H9 (cell line): ENCODE measurements around the gene HOATZ. TPM values are rescaled to one million over a fixed set of nuclear protein-coding genes. Genes with fewer than 3 reads are reported as not detected.

Experiments
- DNase-seq: peaks from one replicate; pipeline ENCODE4 v3.0.0-alpha.2; 2017
- H2AFZ ChIP-seq: one replicate; pipeline ENCODE4 v1.6.1; 2013; ENCODE audit warnings: mild to moderate bottlenecking, low read length, control low read depth, moderate library complexity
- H2AK5ac ChIP-seq: 2 replicates; pipeline ENCODE4 v1.6.1; 2013; ENCODE audit warnings: low read length, control low read depth, mixed read lengths; ENCODE audit not compliant: insufficient read length
- H2BK120ac ChIP-seq: one replicate; pipeline ENCODE4 v1.6.1; 2013; ENCODE audit warnings: low read depth, mild to moderate bottlenecking, low read length, control low read depth, inconsistent platforms; ENCODE audit not compliant: poor library complexity, severe bottlenecking
- H2BK12ac ChIP-seq: 2 replicates; pipeline ENCODE4 v1.6.1; 2013; ENCODE audit warnings: low read length, control low read depth, mixed read lengths, low read depth; ENCODE audit not compliant: insufficient read length
- H2BK15ac ChIP-seq: 2 replicates; pipeline ENCODE4 v1.6.1; 2013; ENCODE audit warnings: low read depth, low read length, control low read depth
- H2BK20ac ChIP-seq: one replicate; pipeline ENCODE4 v1.6.1; 2013; ENCODE audit warnings: low read depth, mild to moderate bottlenecking, low read length, control low read depth, inconsistent platforms; ENCODE audit not compliant: poor library complexity, severe bottlenecking
- H2BK5ac ChIP-seq: 2 replicates; pipeline ENCODE4 v1.6.1; 2013; ENCODE audit warnings: low read length, control low read depth, mixed read lengths; ENCODE audit not compliant: insufficient read length
- H3K14ac ChIP-seq: 2 replicates; pipeline ENCODE4 v1.6.1; 2013; ENCODE audit warnings: low read length, control low read depth; ENCODE audit not compliant: insufficient read depth
- H3K18ac ChIP-seq: 2 replicates; pipeline ENCODE4 v1.6.1; 2013; ENCODE audit warnings: low read depth, mild to moderate bottlenecking, mixed read lengths, low read length, control low read depth; ENCODE audit not compliant: insufficient read length
- H3K23ac ChIP-seq: 2 replicates; pipeline ENCODE4 v1.6.1; 2013; ENCODE audit warnings: low read length, control low read depth, mixed read lengths, low read depth; ENCODE audit not compliant: insufficient read length
- H3K23me2 ChIP-seq: 2 replicates; pipeline ENCODE4 v1.6.1; 2013; ENCODE audit warnings: low read depth, mild to moderate bottlenecking, mixed read lengths, low read length, control low read depth; ENCODE audit not compliant: insufficient read length, poor library complexity, severe bottlenecking
- H3K27ac ChIP-seq: 2 replicates; pipeline ENCODE4 v1.5.1; 2013; ENCODE audit warnings: low read length, control low read depth, mixed read lengths, low read depth; ENCODE audit not compliant: insufficient read length
- H3K27me3 ChIP-seq: 2 replicates; pipeline ENCODE4 v1.6.1; 2013; ENCODE audit warnings: low read length, control low read depth, inconsistent platforms; ENCODE audit not compliant: insufficient read depth
- H3K4ac ChIP-seq: 2 replicates; pipeline ENCODE4 v1.6.1; 2013; ENCODE audit warnings: low read depth, mild to moderate bottlenecking, control low read depth, inconsistent platforms, low read length, moderate library complexity
- H3K4me1 ChIP-seq: 2 replicates; pipeline ENCODE4 v1.6.1; 2013; ENCODE audit warnings: low read length, control low read depth, inconsistent platforms; ENCODE audit not compliant: insufficient read depth
- H3K4me2 ChIP-seq: 2 replicates; pipeline ENCODE4 v1.6.1; 2013; ENCODE audit warnings: low read length, control low read depth, mixed read lengths; ENCODE audit not compliant: insufficient read length, insufficient read depth
- H3K56ac ChIP-seq: 2 replicates; pipeline ENCODE4 v1.6.1; 2013; ENCODE audit warnings: low read depth, mild to moderate bottlenecking, mixed read lengths, low read length, control low read depth; ENCODE audit not compliant: insufficient read length
- H3K79me1 ChIP-seq: 2 replicates; pipeline ENCODE4 v1.6.1; 2013; ENCODE audit warnings: low read depth, mild to moderate bottlenecking, moderate library complexity, low read length, control low read depth, inconsistent platforms; ENCODE audit not compliant: insufficient read depth, poor library complexity, severe bottlenecking
- H3K79me2 ChIP-seq: 2 replicates; pipeline ENCODE4 v1.6.1; 2013; ENCODE audit warnings: low read length, control low read depth, inconsistent platforms; ENCODE audit not compliant: insufficient read depth
- H3K9ac ChIP-seq: 2 replicates; pipeline ENCODE4 v1.6.1; 2013; ENCODE audit warnings: low read length, control low read depth, mixed read lengths; ENCODE audit not compliant: insufficient read length; ENCODE audit errors: extremely low read depth
- H3K9me3 ChIP-seq: one replicate; pipeline ENCODE4 v1.6.1; 2013; ENCODE audit warnings: low read depth, low read length, inconsistent platforms; ENCODE audit not compliant: control insufficient read depth
- H3T11ph ChIP-seq: one replicate; pipeline ENCODE4 v1.6.1; 2013; ENCODE audit warnings: mild to moderate bottlenecking, low read length, control low read depth, inconsistent platforms
- H4K20me1 ChIP-seq: one replicate; pipeline ENCODE4 v1.6.1; 2013; ENCODE audit not compliant: control insufficient read depth, insufficient read length, insufficient read depth
- H4K5ac ChIP-seq: 2 replicates; pipeline ENCODE4 v1.6.1; 2013; ENCODE audit warnings: low read depth, mild to moderate bottlenecking, mixed read lengths, low read length, control low read depth; ENCODE audit not compliant: insufficient read length
- H4K8ac ChIP-seq: replicated peaks from 2 replicates; pipeline ENCODE4 v1.6.1; 2013; ENCODE audit warnings: low read length, control low read depth, mixed read lengths, low read depth; ENCODE audit not compliant: insufficient read length
- H4K91ac ChIP-seq: 2 replicates; pipeline ENCODE4 v1.6.1; 2013; ENCODE audit warnings: low read depth, mild to moderate bottlenecking, moderate library complexity, mixed read lengths, low read length, control low read depth; ENCODE audit not compliant: insufficient read length
- H3K27ac Mint-ChIP-seq, 3 experiments: 2 replicates in 2 of 3; 3 replicates in 1 of 3; pipeline ENCODE4 v1.8.0; 2020 to 2021; ENCODE audit warnings: mixed read lengths in 3 of 3, mild to moderate bottlenecking in 1 of 3, moderate library complexity in 1 of 3
- H3K27me3 Mint-ChIP-seq: 2 replicates; pipeline ENCODE4 v1.8.0; 2021; ENCODE audit warnings: low read depth, mild to moderate bottlenecking, moderate library complexity, mixed read lengths
- H3K36me3 Mint-ChIP-seq, 3 experiments: 2 replicates in 2 of 3; 3 replicates in 1 of 3; pipeline ENCODE4 v1.8.0; 2020 to 2021; ENCODE audit warnings: low read depth in 3 of 3, mixed read lengths in 3 of 3; ENCODE audit not compliant: insufficient read depth in 1 of 3
- H3K4me1 Mint-ChIP-seq, 2 experiments: 2 replicates each; pipeline ENCODE4 v1.8.0; 2020; ENCODE audit warnings: mixed read lengths in 2 of 2
- H3K4me3 Mint-ChIP-seq, 2 experiments: 2 replicates in 1 of 2; 3 replicates in 1 of 2; pipeline ENCODE4 v1.8.0; 2020 to 2021; ENCODE audit warnings: mild to moderate bottlenecking in 2 of 2, mixed read lengths in 2 of 2, moderate library complexity in 1 of 2
- H3K9me3 Mint-ChIP-seq, 2 experiments: 2 replicates in 1 of 2; 3 replicates in 1 of 2; pipeline ENCODE4 v1.8.0; 2020; ENCODE audit warnings: mild to moderate bottlenecking in 2 of 2, mixed read lengths in 2 of 2, moderate library complexity in 1 of 2
- WGBS: extraction: QIAGEN DNeasy Blood & Tissue Kit; methylation state at CpG from one replicate; pipeline ENCODE4 v1.1.7; 2013; ENCODE audit warnings: missing lambda C conversion rate, low lambda C conversion rate, mixed read lengths; ENCODE audit not compliant: insufficient read length; ENCODE audit errors: extremely low coverage; 5-methylcytosine and 5-hydroxymethylcytosine counted together
- total RNA-seq: library from RNA; stranded (reverse); gene quantifications from 2 replicates; pipeline ENCODE4 v1.2.1, GENCODE V29; 2021
- TF ChIP-seq, protein P1 (sequence below): fragments of 200-600 bp; sonication (generic); conservative IDR thresholded peaks from 3 replicates; pipeline ENCODE4 v1.8.0; 2021; ENCODE audit warnings: antibody characterized with exemption, mild to moderate bottlenecking

Gene HOATZ
- total RNA-seq, 1 experiment from 2014 or later, result not detected

DNA sequence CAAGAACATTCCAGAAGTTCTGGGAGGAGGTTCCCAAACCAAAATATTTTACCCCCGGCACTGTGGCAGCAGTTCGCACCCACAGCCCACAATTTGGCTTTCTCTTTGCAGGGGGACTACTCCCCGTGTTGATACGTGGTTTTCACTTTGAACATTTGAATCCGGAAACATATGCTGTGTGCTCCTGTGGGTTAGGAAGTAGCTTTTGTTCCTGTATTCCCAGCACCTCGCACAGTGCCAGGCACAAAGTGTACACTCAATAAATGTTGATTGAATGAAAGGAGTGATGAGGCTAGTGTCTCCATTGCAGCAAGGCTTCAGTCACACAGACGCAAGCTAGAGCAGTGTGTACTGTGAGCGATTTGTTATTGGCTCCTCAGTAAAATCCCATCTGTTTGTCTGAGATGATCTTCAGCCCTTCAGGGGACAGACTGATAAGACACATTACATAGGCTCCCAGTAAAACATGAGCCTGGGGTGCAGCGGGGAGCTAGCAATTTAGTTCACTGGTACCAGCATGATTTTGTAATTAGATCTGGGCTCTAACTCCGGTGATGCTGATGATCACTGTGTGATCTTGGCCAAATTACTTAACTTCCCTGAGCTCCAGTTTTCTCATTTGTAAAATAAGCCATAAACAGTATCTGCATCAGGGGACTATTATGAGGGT lies 28.2 kb downstream of the HOATZ start:
- Histone ChIP-seq H4K8ac (no peak overlapping the region), H2BK5ac (no peak overlapping the region), H2AFZ (no peak overlapping the region), H4K5ac (no peak overlapping the region), H4K91ac (no peak overlapping the region), H3K9ac (no peak overlapping the region), H3K9me3 (no peaks in the 10 kb centered on the region), H3K18ac (no peak overlapping the region), H2BK15ac (no peak overlapping the region), H3T11ph (no peak overlapping the region), H2BK12ac (no peak overlapping the region), H3K23ac (no peak overlapping the region), H3K23me2 (peaks cover 16% of the 10 kb centered on the region), H3K14ac (no peak overlapping the region), H3K79me2 (no peaks in the 10 kb centered on the region), H3K79me1 (no peaks in the 10 kb centered on the region), H2AK5ac (no peak overlapping the region), H4K20me1 (no peaks in the 10 kb centered on the region), H2BK20ac (no peak overlapping the region), H3K56ac (no peak overlapping the region), H3K4ac (no peak overlapping the region), H3K27ac (no peak overlapping the region), H3K4me1 (no peaks in the 10 kb centered on the region), H2BK120ac (no peak overlapping the region), H3K27me3 (peaks cover 27% of the 10 kb centered on the region; the same call in 1 of the 2 replicates), H3K4me2 (no peak overlapping the region)
- Mint-ChIP-seq H3K4me1 (peaks cover 23 to 24% of the 10 kb centered on the region in 2 experiments), H3K36me3 (peaks cover 0 to 4% (median 0%) of the 10 kb centered on the region in 3 experiments; a peak in 3 of 7 replicates), H3K27ac (no peak overlapping the region), H3K9me3 (peaks cover 8 to 11% of the 10 kb centered on the region in 2 experiments; a peak in 4 of 5 replicates), H3K27me3 (peaks cover 74% of the 10 kb centered on the region), H3K4me3 (no peak overlapping the region)
- TF ChIP-seq, protein P1, sequence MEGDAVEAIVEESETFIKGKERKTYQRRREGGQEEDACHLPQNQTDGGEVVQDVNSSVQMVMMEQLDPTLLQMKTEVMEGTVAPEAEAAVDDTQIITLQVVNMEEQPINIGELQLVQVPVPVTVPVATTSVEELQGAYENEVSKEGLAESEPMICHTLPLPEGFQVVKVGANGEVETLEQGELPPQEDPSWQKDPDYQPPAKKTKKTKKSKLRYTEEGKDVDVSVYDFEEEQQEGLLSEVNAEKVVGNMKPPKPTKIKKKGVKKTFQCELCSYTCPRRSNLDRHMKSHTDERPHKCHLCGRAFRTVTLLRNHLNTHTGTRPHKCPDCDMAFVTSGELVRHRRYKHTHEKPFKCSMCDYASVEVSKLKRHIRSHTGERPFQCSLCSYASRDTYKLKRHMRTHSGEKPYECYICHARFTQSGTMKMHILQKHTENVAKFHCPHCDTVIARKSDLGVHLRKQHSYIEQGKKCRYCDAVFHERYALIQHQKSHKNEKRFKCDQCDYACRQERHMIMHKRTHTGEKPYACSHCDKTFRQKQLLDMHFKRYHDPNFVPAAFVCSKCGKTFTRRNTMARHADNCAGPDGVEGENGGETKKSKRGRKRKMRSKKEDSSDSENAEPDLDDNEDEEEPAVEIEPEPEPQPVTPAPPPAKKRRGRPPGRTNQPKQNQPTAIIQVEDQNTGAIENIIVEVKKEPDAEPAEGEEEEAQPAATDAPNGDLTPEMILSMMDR, result no peak
- no CpG with 5 or more reads among the region's 10 CpGs for WGBS
- no peak for DNase-seq
